Ovary (tissue), 9 donors: ENCODE data around the gene PRPF40B. TPM values are rescaled to one million over a fixed set of nuclear protein-coding genes. Genes with fewer than 3 reads are reported as not detected.

Experiments used
- DNase-seq, 5 donors: peaks; one replicate each; pipeline ENCODE4 v3.0.0-alpha.2; 2019 to 2020
- H3K27ac ChIP-seq, 2 donors: fragments of 200-600 bp; one replicate each; pipeline versions ENCODE4 v1.5.1 to v1.8.0; 2019 to 2022
- H3K27me3 ChIP-seq: fragments of 200-600 bp; one replicate; pipeline ENCODE4 v1.8.0; 2022
- H3K36me3 ChIP-seq: fragments of 200-600 bp; sonication (generic); one replicate; pipeline ENCODE4 v1.5.1; 2019
- H3K4me1 ChIP-seq: one replicate; pipeline ENCODE4 v1.8.1; 2013; ENCODE audit warnings: mild to moderate bottlenecking, moderate library complexity; ENCODE audit not compliant: insufficient read depth
- H3K4me3 ChIP-seq: fragments of 200-600 bp; sonication (generic); one replicate; pipeline ENCODE4 v1.5.1; 2017
- H3K9me3 ChIP-seq, 2 donors: fragments of 200-600 bp in 1 of 2; sonication (generic) in 1 of 2; one replicate each; pipeline versions ENCODE4 v1.5.1 to v1.8.1; 2013 to 2019; ENCODE audit warnings: mild to moderate bottlenecking in 1 of 2, moderate library complexity in 1 of 2
- EP300 ChIP-seq: sonication (generic); formaldehyde crosslinking; IDR thresholded peaks from one replicate; pipeline ENCODE4 v1.6.1; 2017; ENCODE audit warnings: antibody characterized with exemption
- POLR2A ChIP-seq: fragments of 450-650 bp; IDR thresholded peaks from one replicate; pipeline ENCODE4 v1.6.1; 2017; ENCODE audit warnings: antibody characterized with exemption, mild to moderate bottlenecking, moderate library complexity
- WGBS, 3 donors: extraction: QIAGEN DNeasy Blood & Tissue Kit in 1 of 3; methylation state at CpG; one replicate each; pipeline versions ENCODE4 v1.1.5 to v1.1.7; 2013 to 2017; 5-methylcytosine and 5-hydroxymethylcytosine counted together
- intact Hi-C, 4 donors: fragments of 100-400 bp; cut with DNase I; formaldehyde crosslinking; loops; one replicate each; pipeline versions ENCODE4 v1.11.0 to v1.15.1; 2022 to 2023
- polyA plus RNA-seq, 2 donors: library from polyadenylated mRNA; stranded (reverse); fragments of 200-250 nt in 1 of 2; fragments of 350-450 nt in 1 of 2; fragmentation: Illumina TruSeq in 1 of 2; extraction: RNeasy Lipid Tissue Mini Kit (QIAGEN cat#74804) in 1 of 2; gene quantifications; one replicate each; pipeline ENCODE4 v1.2.3, GENCODE V29; 2013 to 2014
- total RNA-seq, 7 donors: library from RNA; depleted of rRNA in 2 of 7; stranded (reverse); fragments of >200 nt in 2 of 7; fragmentation: NEBNext Ultra II Directional in 3 of 7; extraction: Animal tissue kit (Norgen Biotek cat#: 25700) in 3 of 7; gene quantifications; one replicate each; pipeline versions ENCODE4 v1.1.0 to v1.2.4, GENCODE V29; 2016 to 2023
- TF ChIP-seq, protein P1 (sequence below), 3 donors: fragments of 450-650 bp in 2 of 3; fragments of 200-600 bp in 1 of 3; IDR thresholded peaks; one replicate each; pipeline versions ENCODE4 v1.5.1 to v1.8.0; 2016 to 2022; ENCODE audit warnings: antibody characterized with exemption in 3 of 3, mild to moderate bottlenecking in 1 of 3
- donor health status: DM: no; HTN: no; CAD: no; lungs with moderate emphysema.
- donor health status: DM: no; HTN: no; CAD: no.
- donor health status: Bipolar disorder and iron deficiency.
- donor health status: DM: yes; HTN: yes; CAD: no.
- donor health status: DM: no; HTN: no; CAD: no.
- donor health status: DM: yes; HTN: yes; CAD: no.

The PRPF40B gene
- total and polyA plus RNA-seq, 9 donors: 13.4 to 72.6 (median 33.8) TPM

DNA sequence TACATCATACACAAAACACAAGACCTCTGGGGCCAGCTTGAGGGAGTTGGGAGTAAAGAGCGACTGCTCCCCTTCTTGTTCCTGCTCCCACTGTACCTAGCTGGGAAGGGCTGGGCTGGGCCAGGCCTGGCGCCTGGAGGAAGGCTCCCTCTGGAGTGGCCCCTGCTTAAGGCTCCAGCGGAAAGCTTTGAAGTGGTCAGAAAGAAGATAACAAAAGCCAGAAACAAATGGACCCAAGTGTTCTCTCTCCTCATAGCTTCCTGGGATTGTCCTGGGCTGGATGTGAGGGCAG, 25.3 kb downstream of the PRPF40B start:
- no peak overlapping the region for H3K27ac ChIP-seq
- TF ChIP-seq EP300 (no peak), POLR2A (no peak)
- TF ChIP-seq, protein P1, sequence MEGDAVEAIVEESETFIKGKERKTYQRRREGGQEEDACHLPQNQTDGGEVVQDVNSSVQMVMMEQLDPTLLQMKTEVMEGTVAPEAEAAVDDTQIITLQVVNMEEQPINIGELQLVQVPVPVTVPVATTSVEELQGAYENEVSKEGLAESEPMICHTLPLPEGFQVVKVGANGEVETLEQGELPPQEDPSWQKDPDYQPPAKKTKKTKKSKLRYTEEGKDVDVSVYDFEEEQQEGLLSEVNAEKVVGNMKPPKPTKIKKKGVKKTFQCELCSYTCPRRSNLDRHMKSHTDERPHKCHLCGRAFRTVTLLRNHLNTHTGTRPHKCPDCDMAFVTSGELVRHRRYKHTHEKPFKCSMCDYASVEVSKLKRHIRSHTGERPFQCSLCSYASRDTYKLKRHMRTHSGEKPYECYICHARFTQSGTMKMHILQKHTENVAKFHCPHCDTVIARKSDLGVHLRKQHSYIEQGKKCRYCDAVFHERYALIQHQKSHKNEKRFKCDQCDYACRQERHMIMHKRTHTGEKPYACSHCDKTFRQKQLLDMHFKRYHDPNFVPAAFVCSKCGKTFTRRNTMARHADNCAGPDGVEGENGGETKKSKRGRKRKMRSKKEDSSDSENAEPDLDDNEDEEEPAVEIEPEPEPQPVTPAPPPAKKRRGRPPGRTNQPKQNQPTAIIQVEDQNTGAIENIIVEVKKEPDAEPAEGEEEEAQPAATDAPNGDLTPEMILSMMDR (IDR thresholded peaks at IDR 0.05): no peak
- no peaks in the 10 kb centered on the region for H3K36me3 ChIP-seq

DNA sequence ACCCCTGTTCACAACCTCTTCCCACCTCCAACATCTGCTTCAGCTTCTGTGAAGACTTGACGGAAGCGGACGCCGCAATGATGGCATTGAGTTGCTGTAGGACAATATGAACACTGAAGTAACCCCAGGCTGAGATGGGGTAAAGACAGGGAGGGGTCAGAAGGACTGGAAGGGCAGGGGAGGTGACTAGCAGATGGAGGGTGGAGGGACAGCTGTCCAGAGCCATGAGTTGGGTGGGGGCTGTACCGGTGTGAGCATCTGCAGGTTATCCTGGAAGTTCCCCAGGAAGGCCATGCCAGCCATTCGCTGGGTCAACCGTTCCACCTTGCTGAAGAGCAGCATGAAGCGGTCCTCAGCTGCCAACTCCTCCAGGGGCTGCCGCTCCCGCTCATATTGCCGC, 26.1 kb downstream of the PRPF40B start:
- Histone ChIP-seq H3K36me3 (no peaks in the 10 kb centered on the region), H3K27ac (no peak overlapping the region)

More for the DNA sequence above, 25.3 kb downstream of the PRPF40B start:
- WGBS, 3 donors: 71 to 83% (median 81%) methylated on average over 3 of the region's 3 CpGs
- H3K27me3 ChIP-seq: no peaks in the 10 kb centered on the region
- H3K4me3 ChIP-seq: no peak overlapping the region
- H3K4me1 ChIP-seq: no peaks in the 10 kb centered on the region
- no peak for DNase-seq
- intact Hi-C loops: no loop called here
- no peaks in the 10 kb centered on the region for H3K9me3 ChIP-seq

DNA sequence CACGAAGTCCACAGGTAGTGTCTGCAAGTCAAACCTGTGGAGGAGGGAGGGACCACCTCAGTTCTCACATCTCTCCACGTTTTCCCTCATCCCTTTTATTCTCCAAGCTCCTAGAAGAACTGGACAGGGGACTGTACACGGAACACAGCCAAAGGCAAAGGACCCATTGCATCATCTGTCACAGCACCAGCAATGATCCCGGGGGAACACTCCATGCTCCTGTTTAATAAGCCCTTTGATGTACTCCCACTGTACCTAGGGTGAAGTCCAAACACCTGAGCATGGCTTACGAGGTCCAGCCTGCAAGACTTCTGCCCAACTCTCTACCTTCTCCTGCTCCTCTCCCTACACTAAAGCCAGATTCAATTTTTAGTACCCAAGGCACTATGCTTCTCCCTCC, 26.5 kb downstream of the PRPF40B start:
- intact Hi-C loops: no loop called here
- WGBS, 3 donors: 78 to 87% (median 79%) methylated on average over 5 of the region's 5 CpGs

More for the DNA sequence above, 26.1 kb downstream of the PRPF40B start:
- DNase-seq: no peak
- no peak overlapping the region for H3K4me3 ChIP-seq
- H3K27me3 ChIP-seq: no peaks in the 10 kb centered on the region
- 90 to 92% (median 91%) methylated on average over 11 of the region's 11 CpGs for WGBS, 3 donors
- no peaks in the 10 kb centered on the region for H3K4me1 ChIP-seq
- intact Hi-C loops: no loop called here
- TF ChIP-seq, protein P1 (IDR thresholded peaks at IDR 0.05): no peak
- TF ChIP-seq POLR2A: no peak
- no peak for TF ChIP-seq EP300
- no peaks in the 10 kb centered on the region for H3K9me3 ChIP-seq

DNA sequence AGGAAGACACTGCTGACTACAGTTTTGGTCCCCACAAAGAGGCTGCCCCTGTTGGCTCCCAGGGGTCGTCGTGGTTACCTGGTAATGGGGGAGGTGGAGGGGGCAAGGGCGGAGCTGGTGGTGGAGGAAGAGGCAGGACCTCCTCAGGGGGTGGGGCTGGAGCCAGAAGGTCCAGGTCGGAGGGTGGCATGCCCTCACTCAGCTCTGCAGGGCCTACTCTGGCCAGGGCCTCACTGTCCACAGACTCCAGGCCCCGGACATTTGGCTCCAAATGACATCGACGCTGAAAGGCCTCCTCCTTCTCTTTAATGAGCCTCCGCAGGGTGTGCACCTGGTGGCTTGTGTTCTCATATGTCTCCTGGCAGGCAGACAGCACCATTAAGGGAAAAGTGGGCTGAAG, 28.5 kb downstream of the PRPF40B start:
- intact Hi-C loops: no loop called here

More for the DNA sequence above, 26.5 kb downstream of the PRPF40B start:
- no peak overlapping the region for H3K27ac ChIP-seq
- H3K4me3 ChIP-seq: no peak overlapping the region
- no peaks in the 10 kb centered on the region for H3K36me3 ChIP-seq
- no peak for DNase-seq
- H3K9me3 ChIP-seq: no peaks in the 10 kb centered on the region
- H3K27me3 ChIP-seq: no peaks in the 10 kb centered on the region
- H3K4me1 ChIP-seq: no peaks in the 10 kb centered on the region
- no peak for TF ChIP-seq POLR2A
- TF ChIP-seq, protein P1 (IDR thresholded peaks at IDR 0.05): no peak
- no peak for TF ChIP-seq EP300

More for the DNA sequence above, 28.5 kb downstream of the PRPF40B start:
- TF ChIP-seq EP300 (no peak), POLR2A (no peak)
- TF ChIP-seq, protein P1 (IDR thresholded peaks at IDR 0.05): no peak
- H3K36me3 ChIP-seq: no peaks in the 10 kb centered on the region
- no peaks in the 10 kb centered on the region for H3K27me3 ChIP-seq
- no peak for DNase-seq
- H3K4me1 ChIP-seq: no peaks in the 10 kb centered on the region
- H3K9me3 ChIP-seq: no peaks in the 10 kb centered on the region
- WGBS, 3 donors: 69 to 74% (median 70%) methylated on average over 7 to 8 of the region's 8 CpGs
- H3K27ac ChIP-seq: no peak overlapping the region
- no peak overlapping the region for H3K4me3 ChIP-seq
